HG02840 (cell line): ENCODE data around the gene NTRK1.

ENCODE experiments used
- ATAC-seq: cut with Tn5 transposase; IDR thresholded peaks from one replicate; pipeline ENCODE4 v1.9.1; 2021; ENCODE audit warnings: mild to moderate bottlenecking, moderate library complexity, moderate number of reproducible peaks; ENCODE audit not compliant: unreplicated experiment, low FRiP score

Gene NTRK1

DNA sequence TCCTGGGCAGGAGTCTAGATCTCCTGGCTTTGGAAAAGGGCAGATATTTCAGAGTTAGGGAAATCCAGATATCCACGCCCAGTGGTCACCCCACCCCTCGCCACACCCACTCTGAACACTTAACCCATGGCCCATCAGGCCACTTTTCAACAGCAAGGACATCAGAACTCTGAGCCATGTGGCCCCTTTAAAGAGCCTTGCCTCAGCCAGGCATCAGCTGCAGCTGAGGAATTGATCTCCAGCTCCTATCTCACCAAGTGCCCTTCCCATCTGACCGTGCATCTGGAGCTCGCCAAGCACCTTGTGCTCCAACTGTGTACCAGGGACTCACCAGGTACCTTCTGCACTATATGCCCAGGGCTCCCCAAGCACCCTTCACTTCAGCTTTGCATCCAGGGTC, 23.8 kb upstream of the NTRK1 start:
- no peak for ATAC-seq

DNA sequence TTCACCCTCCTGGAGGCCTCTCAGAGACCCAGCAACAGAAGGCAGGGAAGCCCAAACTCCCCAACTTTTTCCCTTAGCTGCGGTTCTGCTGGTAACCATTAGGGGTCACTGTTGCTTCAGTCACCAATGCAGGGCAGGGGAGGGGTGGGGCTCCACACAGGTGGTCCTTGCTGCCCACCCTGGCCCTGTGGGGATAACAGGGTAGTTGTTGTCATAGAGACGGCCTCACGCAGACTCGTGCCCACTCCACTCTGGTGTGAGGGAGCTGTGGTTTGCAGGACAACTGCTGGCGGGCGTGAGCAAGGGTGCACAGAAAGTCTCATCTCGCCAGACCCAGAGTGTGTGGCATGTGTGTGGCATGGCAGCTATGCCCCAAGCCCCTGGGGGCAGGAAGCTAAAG, 21.7 kb upstream of the NTRK1 start:
- ATAC-seq: no peak

DNA sequence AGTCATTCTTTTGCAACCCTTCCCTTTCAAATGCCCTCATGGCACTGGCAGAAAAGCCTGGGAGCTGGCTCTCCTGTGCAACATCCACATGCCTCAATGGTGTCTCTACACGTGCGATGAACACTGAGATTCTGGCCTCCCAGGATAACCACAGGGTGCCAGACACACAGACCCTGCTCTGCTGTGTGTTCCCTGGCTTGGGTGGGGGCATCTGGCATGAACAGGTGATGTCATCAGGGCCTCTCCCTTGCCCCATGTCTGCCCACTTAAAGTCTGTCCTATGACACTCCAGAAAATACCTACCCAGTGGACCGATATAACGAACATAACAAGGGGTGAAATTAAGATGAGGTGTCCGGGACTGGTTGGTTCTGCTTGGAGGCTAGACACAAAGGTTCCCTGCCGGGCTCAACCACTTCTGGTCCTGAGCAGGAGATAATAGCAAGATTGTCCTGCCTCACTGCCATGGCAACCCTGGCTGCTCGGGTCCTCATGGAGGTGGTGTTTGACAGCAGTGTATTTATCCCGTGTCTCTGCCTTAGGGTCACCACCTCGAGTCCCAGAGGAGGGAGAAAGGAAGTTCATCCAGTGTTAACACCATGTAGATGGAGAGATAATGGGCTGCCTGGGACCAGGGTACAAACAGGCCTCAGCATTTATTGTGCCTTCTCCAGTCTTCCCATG, 21.1 kb upstream of the NTRK1 start:
- ATAC-seq: no peak

DNA sequence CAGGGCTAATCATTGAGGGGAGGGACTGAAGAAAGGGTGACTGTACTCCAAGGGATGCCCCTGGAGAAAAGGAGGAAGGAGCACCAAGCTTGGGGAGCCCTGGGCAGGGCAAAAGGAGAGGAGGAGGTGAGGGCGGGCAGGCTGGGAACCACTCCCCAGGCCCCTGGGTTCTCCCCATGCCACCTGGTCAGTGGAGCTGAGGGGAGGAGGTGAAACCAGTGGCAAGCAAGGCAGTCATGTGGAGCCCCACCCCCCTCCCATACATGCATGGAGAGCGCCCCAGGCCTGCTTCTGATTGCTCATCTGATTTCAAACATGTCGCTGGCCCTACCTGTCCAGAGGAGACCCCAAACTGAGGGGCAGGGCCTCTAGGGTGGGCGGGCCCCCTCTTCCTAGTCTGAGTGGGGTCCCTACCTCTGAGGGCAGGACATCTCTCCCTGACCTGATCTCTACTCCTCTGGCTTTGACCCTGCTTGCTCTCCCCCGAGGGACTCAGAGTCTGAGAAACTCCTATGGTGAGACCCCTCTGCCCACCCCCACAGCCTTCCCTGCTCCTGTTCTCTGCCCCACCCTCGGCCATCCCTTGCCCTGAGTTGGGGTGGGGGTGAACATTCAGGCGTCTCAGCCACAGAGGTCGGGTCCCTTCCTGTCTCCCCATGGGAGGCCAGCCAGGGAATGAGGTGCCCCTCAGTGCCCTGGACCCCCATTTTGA, 20.3 kb upstream of the NTRK1 start:
- no peak for ATAC-seq

DNA sequence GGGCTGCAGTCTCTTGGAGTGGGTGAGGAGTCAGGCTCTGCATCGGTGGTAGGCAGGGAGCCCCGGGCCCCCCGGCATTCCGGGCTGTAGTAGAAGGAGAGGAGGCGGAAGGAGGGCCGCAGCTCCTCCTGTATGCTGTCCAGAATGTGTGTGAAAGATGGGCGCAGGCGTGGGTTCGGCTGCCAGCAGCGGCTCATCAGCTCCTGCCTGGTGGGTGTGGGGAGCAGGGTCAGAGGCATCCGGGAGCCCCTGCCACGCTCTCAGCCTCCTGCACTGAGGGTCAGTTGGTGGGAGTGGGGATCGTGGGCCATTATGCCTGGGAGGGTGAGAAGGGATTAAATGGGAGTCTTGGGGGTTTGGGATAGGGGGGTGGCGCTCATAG, 19.8 kb upstream of the NTRK1 start:
- ATAC-seq: no peak

DNA sequence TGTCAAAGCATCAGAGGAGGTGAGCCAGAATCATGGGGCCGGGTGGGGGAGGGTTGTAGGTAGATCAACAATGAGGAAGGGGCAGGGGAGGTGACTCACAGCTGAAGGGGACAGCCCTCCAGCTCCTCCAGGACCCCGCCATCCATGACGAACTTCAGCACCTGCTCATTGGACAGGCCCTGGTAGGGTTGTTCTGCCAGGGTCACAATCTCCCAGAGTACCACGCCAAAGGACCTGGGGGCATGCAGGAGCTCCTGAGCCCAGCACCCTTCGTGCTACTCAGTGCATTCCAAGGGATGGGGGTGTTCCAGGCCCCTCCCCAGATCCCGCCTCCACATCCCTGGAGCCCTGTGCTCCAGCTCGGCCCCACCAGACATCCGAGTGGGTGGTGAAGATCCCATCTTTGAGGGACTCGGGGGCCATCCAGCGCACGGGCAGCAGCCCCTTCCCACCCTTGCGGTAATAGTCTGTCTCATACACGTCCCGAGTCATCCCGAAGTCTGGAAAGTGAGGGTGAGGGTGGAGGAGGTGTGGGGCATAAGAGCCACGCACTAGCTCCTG, 19.3 kb upstream of the NTRK1 start:
- ATAC-seq: no peak

DNA sequence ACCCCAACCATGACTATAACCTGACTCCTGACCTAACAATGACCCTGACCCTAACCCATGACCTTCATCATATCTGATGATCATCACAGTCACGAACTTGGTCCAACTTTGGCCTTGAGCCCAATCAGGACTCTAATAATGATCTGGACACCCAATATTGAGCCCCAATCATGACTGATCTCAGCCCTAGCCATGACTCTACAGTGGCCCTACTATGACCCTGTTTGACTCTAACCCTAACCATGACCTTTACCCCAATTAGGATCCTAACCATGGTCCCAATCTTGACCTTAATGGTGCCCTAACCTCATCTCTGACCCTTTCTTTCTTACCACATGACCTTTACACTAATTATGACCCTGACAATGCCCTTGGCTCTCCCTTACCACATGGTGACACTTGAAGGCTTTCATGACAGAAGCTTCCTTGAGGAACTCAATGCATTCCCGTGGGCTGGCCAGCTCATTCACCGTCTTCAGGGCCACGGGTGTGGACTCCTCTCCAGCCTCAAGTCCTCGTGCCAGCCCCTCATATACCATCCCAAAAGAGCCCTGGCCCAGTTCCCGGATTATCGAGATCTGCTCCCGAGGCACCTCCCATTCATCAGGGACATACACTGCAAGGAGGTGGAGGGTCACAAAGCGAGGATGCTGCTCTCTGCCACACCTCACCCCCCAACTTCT, 17.9 kb upstream of the NTRK1 start:
- no peak for ATAC-seq

DNA sequence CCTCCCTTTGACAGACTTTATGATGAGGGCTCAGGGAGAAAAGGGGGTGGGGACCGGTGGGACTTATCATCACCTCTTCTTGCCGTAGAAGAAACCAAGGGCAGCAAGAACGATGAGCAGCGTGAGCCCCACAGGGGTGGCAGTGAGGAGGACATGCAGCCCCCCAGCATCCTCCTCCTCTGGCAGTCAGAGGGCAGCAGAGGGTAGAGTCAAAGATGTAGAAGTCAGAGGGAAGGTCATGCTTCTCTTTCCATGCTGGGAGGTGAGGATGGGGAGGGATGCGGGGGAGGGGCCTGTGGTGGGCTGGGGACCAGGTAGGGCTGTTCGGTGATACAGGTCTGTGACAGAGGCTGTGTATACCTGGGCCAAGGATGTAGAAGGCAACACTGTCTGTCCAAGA, 16.6 kb upstream of the NTRK1 start:
- no peak for ATAC-seq

DNA sequence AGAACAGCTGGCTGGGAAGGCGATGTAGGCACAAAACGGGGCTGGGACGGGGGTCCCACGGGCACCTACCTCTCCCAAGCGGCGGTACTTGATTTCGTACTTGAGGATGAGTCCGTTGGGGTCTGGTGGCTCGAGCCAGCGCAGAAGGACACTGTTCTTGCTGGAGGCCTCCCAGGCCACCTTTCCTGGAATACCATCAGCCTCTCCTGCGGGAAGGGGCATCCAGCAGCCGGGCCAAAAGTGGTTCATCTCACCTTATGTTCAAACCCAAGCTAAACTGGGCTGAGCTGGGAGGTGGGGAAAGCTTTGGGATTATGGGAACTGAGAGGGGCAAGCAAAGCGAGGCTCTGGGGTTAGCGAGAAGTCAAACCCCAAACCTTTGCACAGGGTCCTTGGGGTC, 16.0 kb upstream of the NTRK1 start:
- no peak for ATAC-seq

DNA sequence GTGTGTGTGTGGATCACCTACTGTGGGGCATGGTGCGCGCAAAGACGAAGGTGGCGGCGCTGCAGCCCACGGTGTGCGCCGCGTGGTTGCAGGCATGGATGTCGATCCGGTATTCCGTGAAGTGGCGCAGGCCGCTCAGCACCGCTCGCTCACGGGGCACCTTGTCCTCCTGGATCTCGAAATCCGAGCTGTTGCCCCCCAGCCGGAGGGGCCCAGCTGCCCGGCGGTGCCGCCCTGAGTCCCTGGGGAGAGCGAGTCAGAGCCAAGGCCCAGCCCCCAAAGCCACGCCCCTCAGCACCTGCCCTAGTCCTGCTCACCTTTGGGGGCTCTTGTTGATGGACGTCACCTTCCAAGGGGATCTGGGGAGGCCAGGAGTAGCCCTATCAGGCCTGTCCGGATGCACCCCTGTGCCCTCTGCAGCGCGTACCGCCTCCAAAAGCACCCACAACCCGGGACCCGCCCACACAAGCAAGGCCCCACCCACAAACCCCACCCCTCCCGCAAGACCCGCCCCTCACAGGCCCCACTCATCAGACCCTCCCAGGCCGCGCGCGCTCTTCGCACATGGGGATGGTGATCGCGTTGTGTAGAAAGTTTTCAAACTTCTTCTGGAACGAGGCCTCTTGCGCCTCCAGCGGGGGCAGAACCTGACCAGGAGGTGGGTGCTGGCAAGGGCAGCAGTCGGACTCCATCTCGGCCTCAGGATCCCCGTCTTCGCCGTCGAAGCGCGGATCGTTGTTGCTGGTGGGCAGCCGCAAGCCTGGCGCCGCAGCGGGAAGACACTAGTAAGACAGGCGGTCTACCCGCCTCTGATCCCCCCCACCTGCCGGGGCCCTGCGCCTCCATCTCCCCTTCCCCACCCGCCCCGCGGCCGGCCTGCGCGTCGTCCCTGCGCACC, 15.4 kb upstream of the NTRK1 start:
- no peak for ATAC-seq

DNA sequence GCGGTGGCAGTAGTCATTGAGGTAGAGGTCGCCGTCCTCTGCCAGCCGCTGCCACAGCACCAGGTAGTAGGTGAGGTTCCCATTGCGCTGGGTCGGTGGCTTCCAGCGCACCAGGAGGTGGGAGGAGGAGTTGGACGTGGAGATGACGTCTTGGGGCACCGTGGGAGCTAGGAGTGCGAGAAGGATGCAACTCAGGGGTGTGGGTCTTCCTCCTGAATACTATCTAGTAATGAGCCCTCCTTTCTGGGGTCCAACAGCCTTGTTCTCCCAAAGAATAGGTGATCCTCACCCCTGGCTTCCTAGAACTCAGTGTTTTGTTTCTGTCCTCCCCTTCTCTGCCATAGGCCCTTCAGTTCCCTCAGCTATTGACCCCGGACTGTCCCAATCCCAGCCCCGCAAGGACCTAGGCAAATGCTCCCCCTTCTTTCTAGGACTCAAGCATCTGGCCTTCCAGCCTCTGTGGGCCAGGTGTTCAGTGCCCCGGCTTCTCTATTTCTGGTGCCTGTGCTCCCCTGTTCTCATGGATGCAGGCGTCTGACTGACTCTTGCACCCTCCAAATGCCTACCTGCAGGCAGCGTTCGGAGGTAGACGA, 14.6 kb upstream of the NTRK1 start:
- ATAC-seq: no peak

DNA sequence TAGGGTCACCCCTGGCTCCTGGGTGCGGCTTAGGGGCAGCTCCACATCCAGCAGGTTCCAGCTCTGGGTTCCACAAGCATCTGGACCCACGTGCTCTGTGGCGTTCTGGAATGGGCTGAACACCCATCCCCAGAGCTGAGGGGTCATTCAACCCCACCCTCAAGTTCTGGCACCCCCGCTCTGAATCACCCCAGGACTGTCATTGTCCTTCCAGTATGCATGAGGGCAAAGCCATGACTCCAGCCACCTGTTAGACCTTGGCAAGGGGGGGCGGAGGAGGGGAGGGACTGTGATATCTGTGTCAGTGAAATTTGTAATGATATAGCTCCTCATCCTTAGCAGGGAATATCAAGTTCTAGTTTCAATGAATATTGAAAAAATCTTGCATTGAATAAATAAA, 14.0 kb upstream of the NTRK1 start:
- ATAC-seq: no peak

DNA sequence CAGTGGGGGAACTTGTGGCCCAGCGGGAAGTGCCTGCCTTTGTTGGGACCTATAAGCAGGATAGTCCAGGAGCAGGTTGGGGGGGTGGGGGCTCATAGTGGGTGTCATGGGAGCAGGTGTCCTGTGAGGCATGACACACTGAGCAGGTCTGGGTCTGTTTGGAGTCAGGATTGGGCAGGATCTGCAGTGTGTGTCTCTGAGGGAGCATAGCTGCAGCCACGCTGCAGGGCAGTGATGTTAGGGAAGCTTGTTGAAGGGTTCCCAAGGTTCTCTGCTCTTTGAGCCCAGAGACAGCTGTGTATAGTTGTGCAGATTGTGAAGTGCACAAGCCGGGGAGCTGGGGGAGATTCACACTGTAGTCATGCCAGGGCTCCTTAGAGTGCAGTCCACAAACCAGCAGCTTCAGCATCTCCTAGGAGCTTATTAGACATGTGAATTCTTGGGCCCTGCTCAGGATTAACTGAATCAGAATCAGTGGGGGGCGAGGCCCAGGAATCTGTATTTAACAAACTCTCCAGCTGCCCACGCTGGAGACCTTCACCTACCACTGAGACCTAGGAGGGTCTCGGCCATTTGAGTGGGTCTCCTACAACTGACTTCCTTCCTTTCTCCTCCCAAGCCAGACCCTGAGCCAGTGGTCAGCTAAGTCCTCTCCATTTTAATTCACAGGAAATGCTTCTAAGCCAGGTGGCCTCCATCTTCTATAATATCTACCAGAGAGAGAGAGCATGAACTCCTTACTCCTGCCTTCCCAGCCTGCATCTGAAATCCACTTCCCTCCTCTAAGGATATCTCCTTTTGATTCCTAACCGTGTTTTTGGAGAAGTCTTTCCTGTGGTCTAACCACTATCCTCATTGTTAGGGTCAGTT, 12.8 kb upstream of the NTRK1 start:
- no peak for ATAC-seq

DNA sequence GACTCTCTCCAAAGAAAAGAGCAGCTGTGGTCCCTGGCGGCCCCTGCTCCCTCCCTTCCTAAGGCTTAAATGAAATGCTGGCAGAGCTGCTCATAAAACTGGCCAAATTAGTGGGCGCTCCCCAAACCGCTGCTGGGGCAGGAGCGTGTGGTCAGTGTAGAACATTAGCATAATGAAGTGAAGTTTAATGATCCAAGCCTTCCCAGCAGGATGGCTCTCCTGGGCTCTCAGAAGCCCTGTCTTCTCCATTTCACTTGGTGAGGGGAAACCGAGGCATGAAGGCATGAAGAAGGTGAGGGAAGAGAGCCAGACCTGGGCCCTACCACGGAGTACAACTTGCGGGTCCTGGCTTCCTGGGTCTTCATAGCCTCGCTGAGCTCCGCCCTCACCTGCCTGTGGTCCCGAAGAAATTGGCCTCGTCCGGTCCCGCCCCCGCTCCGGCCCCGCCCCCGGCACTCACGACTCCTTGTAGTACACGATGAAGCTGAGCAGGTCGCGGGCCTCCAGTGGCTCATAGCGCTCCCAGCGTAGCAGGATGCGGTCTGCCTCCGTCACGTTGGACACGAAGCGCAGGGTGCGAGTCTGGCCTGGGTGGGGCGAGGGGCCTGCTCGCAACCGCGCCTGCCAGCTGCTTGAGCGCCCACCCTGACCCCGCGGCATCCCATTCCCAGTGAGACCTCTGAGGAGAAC, 12.1 kb upstream of the NTRK1 start:
- ATAC-seq: no peak

DNA sequence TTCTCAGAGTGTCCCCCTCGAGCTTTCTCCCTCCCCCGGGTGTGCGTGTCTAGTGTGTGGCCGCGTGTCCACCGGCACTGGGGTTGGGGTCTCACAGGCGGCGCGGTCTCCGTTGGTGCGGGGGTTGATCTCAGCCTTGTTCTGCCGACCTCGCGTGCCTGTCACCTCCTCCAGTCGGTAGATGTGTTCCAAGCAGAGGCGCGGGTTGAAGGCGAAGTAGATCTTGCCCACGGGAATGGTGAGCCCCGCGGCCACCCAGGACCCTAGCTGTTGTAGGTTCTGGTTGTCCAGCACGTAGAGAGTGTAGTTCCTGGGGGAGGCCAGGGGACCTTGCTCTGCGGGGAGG, 11.5 kb upstream of the NTRK1 start:
- ATAC-seq: no peak

DNA sequence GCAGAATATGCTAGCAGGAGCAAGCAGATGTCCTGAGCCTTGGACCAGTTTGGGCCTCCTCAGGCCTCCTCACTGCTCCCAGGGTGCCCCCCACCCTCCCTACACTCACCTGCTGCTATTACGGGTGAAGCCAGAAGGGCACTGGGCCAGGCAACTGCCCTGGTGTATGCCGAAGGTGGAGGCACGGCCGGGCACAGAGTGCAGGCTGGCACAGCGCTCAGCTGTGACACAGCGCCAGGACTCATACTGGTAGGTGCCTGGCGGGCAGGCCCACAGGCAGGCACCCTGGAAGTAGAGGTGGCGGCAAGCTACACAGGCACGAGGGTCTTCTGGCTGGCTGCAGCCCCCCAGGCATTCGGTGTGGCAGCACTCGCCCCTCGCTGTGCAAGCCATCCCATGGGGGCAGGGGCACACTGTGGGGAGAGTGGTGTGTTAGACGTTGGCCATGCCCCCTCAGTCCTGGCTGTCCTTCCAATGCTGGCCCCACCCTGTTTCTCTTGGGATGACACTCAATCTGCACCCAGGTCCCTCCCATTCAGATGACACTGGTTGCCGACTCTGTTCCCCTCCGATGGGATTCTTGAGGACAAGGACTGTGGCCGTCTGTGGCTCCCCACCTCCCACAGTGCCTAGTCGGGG, 8.8 kb upstream of the NTRK1 start:
- ATAC-seq: no peak

DNA sequence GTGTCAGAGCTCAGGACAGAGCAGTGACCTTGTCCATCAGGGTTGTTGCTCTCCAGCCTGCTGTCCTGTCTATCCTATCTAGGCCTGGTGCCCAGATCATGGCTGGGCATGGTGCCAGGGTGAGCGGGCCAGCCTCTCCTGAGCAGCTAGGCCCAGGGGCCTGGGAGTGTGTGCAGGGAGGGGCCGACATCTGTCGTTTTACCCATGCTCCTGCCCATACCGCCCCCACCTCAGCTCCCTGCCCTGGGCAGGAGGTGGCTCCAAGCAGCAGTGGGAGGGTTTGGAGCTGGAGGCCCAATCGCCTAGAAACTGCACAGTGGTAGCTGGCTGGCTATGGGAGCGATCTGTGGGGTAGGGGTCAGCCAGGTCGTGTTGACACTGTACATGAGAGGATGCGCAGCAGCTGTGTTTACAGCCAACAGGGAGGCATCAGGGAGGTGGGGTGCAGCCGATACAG, 8.2 kb upstream of the NTRK1 start:
- no peak for ATAC-seq

DNA sequence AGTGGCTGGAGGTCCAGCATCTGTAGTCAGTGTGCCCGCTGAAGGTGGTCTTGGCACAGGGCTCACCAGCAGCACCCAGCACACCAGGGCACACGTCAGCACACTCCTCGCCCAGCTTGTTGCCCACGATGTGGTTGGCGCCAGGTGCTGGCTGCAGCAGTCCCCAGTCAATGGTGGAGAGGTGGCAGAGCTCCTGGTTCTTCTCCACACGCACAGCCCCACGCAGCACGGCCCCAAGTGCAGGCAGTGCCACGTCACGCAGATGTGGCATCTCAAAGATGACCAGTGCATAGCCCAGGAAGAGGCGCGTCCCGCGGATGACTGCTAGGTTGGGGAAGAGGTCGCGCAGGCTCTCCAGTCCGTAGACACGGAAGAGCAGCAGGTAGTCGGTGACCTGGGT, 6.9 kb upstream of the NTRK1 start:
- ATAC-seq: no peak
